Measurements from ENCODE around the gene ABCG2. TPM values are rescaled to one million over a fixed set of nuclear protein-coding genes. Genes with fewer than 3 reads are reported as not detected.

ABCG2 gene
- total and polyA plus RNA-seq, 3 donors from 2014 or later = 4.3 to 9.5 (median 9.4) TPM

GRCh38 chr4:88107406-88108107 is 50.9 kb downstream of the ABCG2 start:
- H3K4me1 ChIP-seq = peaks cover 6% of the 10 kb centered on the region
- intact Hi-C loops (cut with DNase I; ENCODE audit: low total_unique reads) = no loop called here
- TF ChIP-seq POLR2A (IDR thresholded peaks at IDR 0.05) = no peak
- no peak for DNase-seq
- no peak overlapping the region for H3K27ac ChIP-seq
- 76 to 79% methylated on average over 2 of the region's 2 CpGs for WGBS, 2 donors
- no peaks in the 10 kb centered on the region for H3K36me3 ChIP-seq (ENCODE audit: low read depth, missing control alignments)
- H3K27me3 ChIP-seq = no peaks in the 10 kb centered on the region
- H3K9me3 ChIP-seq = no peaks in the 10 kb centered on the region
- no peak overlapping the region for H3K4me3 ChIP-seq

GRCh38 chr4:88106205-88106604 is 52.2 kb downstream of the ABCG2 start:
- WGBS, 2 donors = 88 to 95% methylated on average over 3 of the region's 3 CpGs
- no peaks in the 10 kb centered on the region for H3K9me3 ChIP-seq

GRCh38 chr4:88104902-88105610 is 53.4 kb downstream of the ABCG2 start:
- intact Hi-C loops (cut with DNase I; ENCODE audit: low total_unique reads) = no loop called here
- no peaks in the 10 kb centered on the region for H3K36me3 ChIP-seq (ENCODE audit: low read depth, missing control alignments)
- H3K4me1 ChIP-seq = peaks cover 6% of the 10 kb centered on the region
- no peak overlapping the region for H3K27ac ChIP-seq
- no peaks in the 10 kb centered on the region for H3K27me3 ChIP-seq
- TF ChIP-seq POLR2A (IDR thresholded peaks at IDR 0.05) = no peak
- TF ChIP-seq CTCF (IDR thresholded peaks at IDR 0.05) = no peak
- no peaks in the 10 kb centered on the region for H3K9me3 ChIP-seq
- WGBS, 2 donors = 89 to 91% methylated on average over 4 of the region's 4 CpGs
- DNase-seq = no peak
- no peak overlapping the region for H3K4me3 ChIP-seq

More at GRCh38 chr4:88106205-88106604, 52.2 kb downstream of the ABCG2 start:
- no peak for DNase-seq
- peaks cover 6% of the 10 kb centered on the region for H3K4me1 ChIP-seq
- H3K36me3 ChIP-seq (ENCODE audit: low read depth, missing control alignments) = no peaks in the 10 kb centered on the region
- H3K27me3 ChIP-seq = no peaks in the 10 kb centered on the region
- TF ChIP-seq POLR2A (IDR thresholded peaks at IDR 0.05) (no peak), CTCF (IDR thresholded peaks at IDR 0.05) (no peak)
- intact Hi-C loops (cut with DNase I; ENCODE audit: low total_unique reads) = no loop called here
- no peak overlapping the region for H3K4me3 ChIP-seq
- H3K27ac ChIP-seq = no peak overlapping the region

GRCh38 chr4:88102026-88102425 is 56.4 kb downstream of the ABCG2 start:
- peaks cover under 1% of the 10 kb centered on the region for H3K4me1 ChIP-seq
- H3K36me3 ChIP-seq (ENCODE audit: low read depth, missing control alignments) = no peaks in the 10 kb centered on the region
- intact Hi-C loops (cut with DNase I; ENCODE audit: low total_unique reads) = no loop called here
- H3K4me3 ChIP-seq = no peak overlapping the region
- H3K27me3 ChIP-seq = no peaks in the 10 kb centered on the region
- WGBS, 2 donors = 88 to 90% methylated on average over 7 of the region's 7 CpGs
- TF ChIP-seq CTCF (IDR thresholded peaks at IDR 0.05) = no peak
- no peak for TF ChIP-seq POLR2A (IDR thresholded peaks at IDR 0.05)
- no peak for DNase-seq
- H3K9me3 ChIP-seq = no peaks in the 10 kb centered on the region
- no peak overlapping the region for H3K27ac ChIP-seq

GRCh38 chr4:88101165-88101564 is 57.3 kb downstream of the ABCG2 start:
- no peak for DNase-seq
- Histone ChIP-seq H3K36me3 (ENCODE audit: low read depth, missing control alignments) (no peaks in the 10 kb centered on the region), H3K27me3 (no peaks in the 10 kb centered on the region), H3K9me3 (no peaks in the 10 kb centered on the region), H3K27ac (no peak overlapping the region), H3K4me1 (no peaks in the 10 kb centered on the region), H3K4me3 (no peak overlapping the region)
- intact Hi-C loops (cut with DNase I; ENCODE audit: low total_unique reads) = no loop called here
- WGBS, 2 donors = 85 to 93% methylated on average over 6 of the region's 6 CpGs
- TF ChIP-seq POLR2A (IDR thresholded peaks at IDR 0.05) (no peak), CTCF (IDR thresholded peaks at IDR 0.05) (no peak)

All from testis (tissue), 3 donors.